T follicular helper cell (primary cell): Measurements from ENCODE around the gene CD300LD.
"Not testable (repeated sequence)": the region's sequence is repeated elsewhere in the genome, so short reads cannot be mapped to it uniquely, and the experiment has no call there.

Source experiments
- DNase-seq: peaks from one replicate; pipeline ENCODE4 v3.0.0-alpha.2; 2020; ENCODE audit warnings: low read depth

The CD300LD gene

GRCh38 chr17:74606050-74606449 is 14.0 kb upstream of the CD300LD start:
- no peak for DNase-seq

- no peak for DNase-seq
These were observed 13.3 kb upstream of the CD300LD start for GRCh38 chr17:74605361-74605760.

GRCh38 chr17:74604761-74605160 is 12.7 kb upstream of the CD300LD start:
- DNase-seq = no peak

GRCh38 chr17:74604200-74604599 is 12.1 kb upstream of the CD300LD start:
- DNase-seq = no peak

- DNase-seq = no peak
These were observed 11.7 kb upstream of the CD300LD start for GRCh38 chr17:74603746-74604145.

GRCh38 chr17:74603037-74603635 is 11.1 kb upstream of the CD300LD start:
- no peak for DNase-seq

GRCh38 chr17:74601944-74602572 is 10.0 kb upstream of the CD300LD start:
- DNase-seq = no peak

GRCh38 chr17:74599448-74599939 is 7.4 kb upstream of the CD300LD start:
- DNase-seq = no peak

GRCh38 chr17:74599023-74599399 is 6.9 kb upstream of the CD300LD start:
- DNase-seq = no peak

GRCh38 chr17:74598346-74599022 is 6.4 kb upstream of the CD300LD start:
- no peak for DNase-seq

- DNase-seq = no peak
These were observed 5.1 kb upstream of the CD300LD start for GRCh38 chr17:74597069-74597790.

GRCh38 chr17:74595037-74595750 is 3.1 kb upstream of the CD300LD start:
- no peak for DNase-seq

- no peak for DNase-seq
These were observed 580 bp downstream of the CD300LD start for GRCh38 chr17:74591503-74591902.

GRCh38 chr17:74585711-74586110 is 6.4 kb downstream of the CD300LD start:
- DNase-seq = no peak

GRCh38 chr17:74584292-74585060 is 7.6 kb downstream of the CD300LD start:
- no peak for DNase-seq

GRCh38 chr17:74582633-74583032 is 9.4 kb downstream of the CD300LD start:
- no peak for DNase-seq

GRCh38 chr17:74579900-74580299 is 12.2 kb downstream of the CD300LD start:
- DNase-seq = no peak

- DNase-seq = no peak
These were observed 13.1 kb downstream of the CD300LD start for GRCh38 chr17:74578979-74579378.

- DNase-seq = no peak
These were observed 17.5 kb downstream of the CD300LD start for GRCh38 chr17:74574489-74575142.

GRCh38 chr17:74573635-74574034 is 18.4 kb downstream of the CD300LD start:
- DNase-seq = not testable (repeated sequence)

GRCh38 chr17:74573169-74573568 is 18.9 kb downstream of the CD300LD start:
- no peak for DNase-seq
